Skeletal muscle cell (primary cell): ENCODE results near the gene HTR3C.
"Not testable (repeated sequence)": the region's sequence is repeated elsewhere in the genome, so short reads cannot be mapped to it uniquely, and the experiment has no call there.

Source experiments
- DNase-seq: peaks from one replicate; pipeline ENCODE4 v3.0.0-alpha.2; 2010; ENCODE audit warnings: low read depth
- H3K4me3 ChIP-seq: 2 replicates; pipeline ENCODE4 v1.5.1; 2011; ENCODE audit warnings: low read depth, mild to moderate bottlenecking, control low read depth, low read length, moderate library complexity

Gene HTR3C

DNA sequence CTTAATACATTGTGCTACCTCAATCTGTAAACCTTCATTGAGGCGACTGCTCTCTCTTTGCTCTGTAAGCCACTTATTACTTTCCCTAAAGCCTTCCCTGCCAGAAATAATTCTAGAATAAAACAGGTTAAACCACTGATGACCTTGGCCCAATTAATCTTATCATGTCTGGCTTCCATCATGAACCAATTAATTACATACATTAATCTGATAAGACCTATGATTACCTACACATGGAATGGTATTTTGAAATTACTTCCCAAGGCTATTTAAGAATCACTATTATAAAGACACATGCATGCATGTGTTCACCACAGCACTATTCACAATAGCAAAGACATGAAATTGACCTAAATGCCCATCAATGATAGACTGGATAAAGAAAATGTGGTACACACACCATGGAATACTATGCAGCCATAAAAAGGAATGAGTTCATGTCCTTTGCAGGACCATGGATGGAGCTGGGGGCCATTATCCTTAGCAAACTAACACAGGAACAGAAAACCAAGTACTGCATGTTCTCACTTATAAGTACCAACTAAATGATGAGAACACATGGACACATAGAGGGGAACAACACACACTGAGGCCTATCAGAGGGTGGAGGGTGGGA, 24.5 kb upstream of the HTR3C start:
- H3K4me3 ChIP-seq, DNase-seq: not testable (repeated sequence)

DNA sequence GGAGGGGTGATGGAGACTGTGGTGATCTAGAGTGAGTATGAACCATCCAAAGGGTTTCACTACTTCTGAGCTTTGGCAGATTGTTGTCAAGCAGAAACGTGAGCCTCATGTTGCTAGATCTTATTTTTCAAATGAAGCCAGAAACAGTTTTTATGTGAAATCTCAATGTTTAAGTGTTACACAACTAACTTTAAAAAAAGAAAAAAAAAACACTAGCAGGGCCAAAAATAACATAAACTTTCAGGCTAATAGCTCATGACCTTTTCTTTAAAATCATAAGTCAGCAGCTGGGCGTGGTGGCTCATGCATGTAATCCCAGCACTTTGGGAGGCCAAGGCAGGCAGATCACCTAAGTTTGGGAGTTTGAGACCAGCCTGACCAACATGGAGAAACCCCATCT, 23.4 kb upstream of the HTR3C start:
- no peak overlapping the region for H3K4me3 ChIP-seq
- DNase-seq, result no peak

DNA sequence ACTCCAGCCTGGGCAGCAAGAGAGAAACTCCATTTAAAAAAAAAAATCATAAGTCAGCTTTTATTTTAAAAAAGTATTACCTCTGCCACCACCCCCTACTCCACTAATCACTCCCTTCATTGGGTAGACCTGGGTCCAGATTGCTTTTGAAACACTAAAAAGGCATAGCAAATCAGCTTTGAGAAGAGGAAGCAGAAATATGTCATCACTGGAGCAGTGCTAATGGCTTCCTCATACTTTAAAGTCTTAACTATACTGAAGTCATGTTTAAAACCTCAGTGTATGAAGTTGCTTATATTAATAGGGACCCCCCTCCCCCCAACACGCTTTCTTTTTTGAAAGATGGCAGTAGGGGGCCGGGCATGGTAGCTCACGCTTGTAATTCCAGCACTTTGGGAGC, 22.3 kb upstream of the HTR3C start:
- DNase-seq, result no peak
- no peak overlapping the region for H3K4me3 ChIP-seq

GRCh38 chr3:184031187-184031792, 21.6 kb upstream of the HTR3C start, which contains the start of gene HTR3D:
Gene HTR3D, plus strand, starts transcription at chr3:184031742. Its CDS starts 0 bp downstream, at chr3:184031742.
- no peak within 1 kb of the TSS for H3K4me3 ChIP-seq
- no peak for DNase-seq

DNA sequence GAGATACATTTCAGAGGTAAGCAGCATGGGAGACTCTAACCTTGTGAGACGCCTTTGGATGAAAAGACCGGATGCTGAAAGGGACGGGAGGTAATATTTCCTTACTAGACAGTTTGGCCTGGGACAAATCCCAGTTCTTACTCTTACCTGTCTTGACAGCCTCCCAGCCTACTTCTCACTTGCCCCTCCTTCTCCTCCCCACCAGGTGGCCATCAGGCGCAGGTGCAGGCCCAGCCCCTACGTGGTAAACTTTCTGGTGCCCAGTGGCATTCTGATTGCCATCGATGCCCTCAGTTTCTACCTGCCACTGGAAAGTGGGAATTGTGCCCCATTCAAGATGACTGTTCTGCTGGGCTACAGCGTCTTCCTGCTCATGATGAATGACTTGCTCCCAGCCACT, 15.0 kb upstream of the HTR3C start:
- no peak overlapping the region for H3K4me3 ChIP-seq
- no peak for DNase-seq

DNA sequence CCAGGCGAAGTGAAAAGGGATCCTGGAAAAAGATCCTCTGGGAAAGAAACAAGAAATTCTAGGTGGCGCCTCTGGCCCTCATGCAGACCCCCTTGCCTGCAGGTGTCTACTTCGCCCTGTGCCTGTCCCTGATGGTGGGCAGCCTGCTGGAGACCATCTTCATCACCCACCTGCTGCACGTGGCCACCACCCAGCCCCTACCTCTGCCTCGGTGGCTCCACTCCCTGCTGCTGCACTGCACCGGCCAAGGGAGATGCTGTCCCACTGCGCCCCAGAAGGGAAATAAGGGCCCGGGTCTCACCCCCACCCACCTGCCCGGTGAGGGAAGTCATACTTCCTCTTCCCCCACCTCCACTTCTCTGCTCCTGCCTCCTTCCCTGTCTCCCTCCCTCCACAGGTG, 14.5 kb upstream of the HTR3C start:
- H3K4me3 ChIP-seq, DNase-seq: not testable (repeated sequence)

DNA sequence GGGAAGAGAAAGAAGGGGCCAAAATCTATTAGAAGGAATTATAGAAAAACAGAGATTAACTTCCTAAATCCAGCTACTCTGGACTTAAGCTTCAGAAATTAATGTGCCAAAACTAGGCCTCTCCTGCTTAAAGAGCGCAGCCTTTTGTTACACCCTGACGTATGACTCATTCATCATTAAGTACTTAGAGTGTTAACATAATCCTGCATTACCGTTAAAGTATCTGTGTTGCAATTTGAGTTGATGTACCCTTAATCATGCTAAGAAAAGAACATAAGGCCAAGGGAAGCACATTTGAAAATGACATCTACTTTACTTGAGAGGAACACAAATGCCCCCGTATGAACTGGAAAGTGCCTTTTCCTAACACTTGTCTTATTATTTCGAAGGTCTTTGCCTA, 13.4 kb upstream of the HTR3C start:
- no peak overlapping the region for H3K4me3 ChIP-seq
- no peak for DNase-seq

- DNase-seq, result no peak
- H3K4me3 ChIP-seq, result no peak overlapping the region
These were observed 12.8 kb upstream of the HTR3C start for GRCh38 chr3:184040010-184040409.

- no peak for DNase-seq
These were observed 10.2 kb upstream of the HTR3C start for GRCh38 chr3:184042617-184043016.

GRCh38 chr3:184045995-184046394, 6.9 kb upstream of the HTR3C start:
- no peak overlapping the region for H3K4me3 ChIP-seq
- DNase-seq, result no peak

More at GRCh38 chr3:184042617-184043016, 10.2 kb upstream of the HTR3C start:
- no peak overlapping the region for H3K4me3 ChIP-seq

DNA sequence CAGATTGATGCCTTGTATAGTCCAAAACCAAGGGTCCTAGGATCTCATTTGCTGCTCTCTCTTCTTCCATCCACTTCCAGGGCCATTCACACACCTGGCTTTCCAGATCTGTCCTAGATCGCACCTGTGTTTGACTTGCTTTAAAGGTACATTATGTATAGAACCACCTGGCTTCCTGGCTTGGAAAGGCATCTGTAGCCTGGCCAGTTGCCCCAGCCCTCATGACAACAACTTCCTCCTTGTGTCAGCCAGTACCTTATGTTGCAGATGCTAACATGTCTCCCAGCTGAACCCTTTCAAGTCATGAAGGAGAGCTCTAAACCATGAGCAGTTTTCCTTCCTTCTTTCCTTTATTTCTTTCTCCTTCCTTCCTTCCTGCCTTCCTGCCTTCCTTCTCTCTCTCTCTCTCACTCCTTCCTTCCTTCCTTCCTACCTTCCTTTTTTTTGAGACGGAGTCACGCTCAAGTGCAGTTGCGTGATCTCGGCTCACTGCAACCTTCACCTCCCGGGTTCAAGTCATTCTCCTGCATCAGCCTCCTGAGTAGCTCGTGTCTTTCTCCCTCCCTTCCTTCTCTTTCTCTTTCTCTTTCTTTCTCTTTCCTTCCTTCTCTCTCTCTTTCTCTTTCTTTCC, 2.5 kb upstream of the HTR3C start:
- no peak overlapping the region for H3K4me3 ChIP-seq
- no peak for DNase-seq

- DNase-seq, result peak; percentile 20
- no peak overlapping the region for H3K4me3 ChIP-seq
These were observed 5.2 kb downstream of the HTR3C start for GRCh38 chr3:184058029-184058428.

DNA sequence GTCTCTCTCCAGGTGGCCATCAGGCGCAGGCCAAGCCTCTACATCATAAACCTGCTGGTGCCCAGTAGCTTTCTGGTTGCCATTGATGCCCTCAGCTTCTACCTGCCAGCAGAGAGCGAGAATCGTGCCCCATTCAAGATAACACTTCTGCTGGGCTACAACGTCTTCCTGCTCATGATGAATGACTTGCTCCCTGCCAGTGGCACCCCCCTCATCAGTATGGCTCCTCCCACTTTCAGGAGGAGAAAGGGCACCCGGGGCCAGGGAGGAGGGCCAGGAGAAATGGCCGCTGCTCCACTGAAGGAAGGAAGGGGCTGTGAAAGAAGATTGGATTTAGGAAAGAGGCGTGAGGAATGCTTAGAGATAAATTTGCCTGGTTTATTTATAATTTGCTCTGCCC, 6.6 kb downstream of the HTR3C start:
- no peak for DNase-seq
- no peak overlapping the region for H3K4me3 ChIP-seq

DNA sequence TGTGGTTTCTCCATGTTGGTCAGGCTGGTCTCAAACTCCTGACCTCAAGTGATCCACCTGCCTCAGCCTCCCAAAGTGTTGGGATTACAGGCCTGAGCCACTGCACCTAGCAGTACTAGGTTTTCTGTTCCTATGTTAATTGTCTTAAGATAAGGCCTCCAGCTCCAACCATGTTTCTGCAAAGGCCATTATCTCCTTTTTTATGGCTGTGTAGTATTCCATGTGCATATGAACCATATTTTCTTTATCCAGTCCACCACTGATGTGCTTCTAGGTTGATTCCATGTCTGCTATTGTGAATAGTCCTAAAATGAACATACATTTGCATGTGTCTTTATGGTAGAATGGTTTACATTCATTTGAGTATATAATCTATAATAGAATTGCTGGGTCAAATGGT, 9.8 kb downstream of the HTR3C start:
- H3K4me3 ChIP-seq, result no peak overlapping the region
- DNase-seq, result no peak

DNA sequence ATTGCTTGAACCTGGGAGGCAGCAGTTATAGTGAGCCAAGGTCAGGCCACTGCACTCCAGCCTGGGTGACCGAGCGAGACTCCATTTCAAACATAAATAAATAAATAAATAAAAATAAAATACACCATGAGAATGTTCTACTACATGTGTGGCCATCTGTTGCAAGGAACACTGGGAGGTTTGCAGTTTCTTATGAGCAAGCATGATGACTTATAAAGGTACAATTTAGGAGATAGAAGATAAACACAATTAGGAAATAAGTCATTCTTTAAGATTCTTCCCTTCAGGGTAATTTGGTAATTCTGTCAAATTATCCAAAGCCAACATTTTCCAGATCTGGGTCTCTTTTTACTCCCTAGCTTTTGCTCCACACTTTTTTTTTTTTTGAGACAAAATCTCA, 13.4 kb downstream of the HTR3C start:
- no peak for DNase-seq
- no peak overlapping the region for H3K4me3 ChIP-seq

DNA sequence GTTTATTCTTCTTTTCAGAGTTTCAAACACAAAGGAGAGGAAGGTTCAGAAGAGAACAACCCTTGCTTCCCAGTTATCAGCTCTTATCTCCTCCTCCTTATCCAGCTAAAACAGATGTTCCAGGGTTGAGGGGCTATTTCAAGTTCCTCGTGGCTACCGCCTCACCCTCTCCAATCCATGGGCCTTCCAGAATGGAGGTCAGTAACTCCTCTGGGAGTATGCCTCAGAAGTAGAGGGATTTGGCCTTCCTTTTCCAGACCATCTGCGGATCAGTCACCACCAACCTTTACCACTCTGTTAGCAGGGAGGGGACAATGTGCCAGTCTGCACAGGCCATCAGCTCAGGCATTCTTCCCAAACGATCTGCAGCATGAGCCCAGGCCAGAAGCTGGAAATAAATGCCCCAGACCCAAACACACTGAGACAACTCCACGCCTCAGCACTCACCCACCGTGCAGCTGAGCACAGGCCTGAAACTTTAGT, 14.8 kb downstream of the HTR3C start:
- no peak for DNase-seq

GRCh38 chr3:184068344-184068743, 15.5 kb downstream of the HTR3C start:
- no peak overlapping the region for H3K4me3 ChIP-seq
- DNase-seq, result no peak

More for the DNA sequence above, 14.8 kb downstream of the HTR3C start:
- no peak overlapping the region for H3K4me3 ChIP-seq

- not testable (repeated sequence) for DNase-seq, H3K4me3 ChIP-seq
These were observed 18.3 kb downstream of the HTR3C start for GRCh38 chr3:184071142-184071541.

GRCh38 chr3:184073621-184074020, 20.8 kb downstream of the HTR3C start:
- H3K4me3 ChIP-seq, result no peak overlapping the region
- DNase-seq, result no peak

GRCh38 chr3:184075901-184076300, 23.1 kb downstream of the HTR3C start:
- no peak overlapping the region for H3K4me3 ChIP-seq
- DNase-seq, result no peak

GRCh38 chr3:184077881-184078280, 25.0 kb downstream of the HTR3C start:
- H3K4me3 ChIP-seq, result no peak overlapping the region
- no peak for DNase-seq
